Measurements from ENCODE around the gene NAIP.
"Not testable (repeated sequence)": the region's sequence is repeated elsewhere in the genome, so short reads cannot be mapped to it uniquely, and the experiment has no call there.

DNA sequence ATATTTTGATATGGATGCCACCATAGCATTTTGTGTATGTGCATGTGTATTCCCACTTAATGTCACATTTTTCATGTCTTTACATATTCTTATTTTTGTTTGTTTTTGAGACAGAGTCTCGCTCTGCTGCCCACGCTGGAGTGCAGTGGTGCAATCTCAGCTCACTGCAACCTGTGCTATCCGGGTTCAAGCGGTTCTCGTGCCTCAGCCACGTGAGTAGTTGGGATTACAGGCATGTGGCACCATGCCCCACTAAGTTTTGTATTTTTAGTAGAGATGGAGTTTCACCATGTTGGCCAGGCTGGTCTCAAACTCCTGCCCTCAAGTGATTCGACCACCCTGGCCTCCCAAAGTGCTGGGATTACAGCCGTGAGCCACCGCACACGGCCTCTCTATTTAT is 72.1 kb downstream of the NAIP start:
- TF ChIP-seq POLR2AphosphoS5, EP300 (IDR thresholded peaks at IDR 0.05): not testable (repeated sequence)
- TF ChIP-seq, protein P1, sequence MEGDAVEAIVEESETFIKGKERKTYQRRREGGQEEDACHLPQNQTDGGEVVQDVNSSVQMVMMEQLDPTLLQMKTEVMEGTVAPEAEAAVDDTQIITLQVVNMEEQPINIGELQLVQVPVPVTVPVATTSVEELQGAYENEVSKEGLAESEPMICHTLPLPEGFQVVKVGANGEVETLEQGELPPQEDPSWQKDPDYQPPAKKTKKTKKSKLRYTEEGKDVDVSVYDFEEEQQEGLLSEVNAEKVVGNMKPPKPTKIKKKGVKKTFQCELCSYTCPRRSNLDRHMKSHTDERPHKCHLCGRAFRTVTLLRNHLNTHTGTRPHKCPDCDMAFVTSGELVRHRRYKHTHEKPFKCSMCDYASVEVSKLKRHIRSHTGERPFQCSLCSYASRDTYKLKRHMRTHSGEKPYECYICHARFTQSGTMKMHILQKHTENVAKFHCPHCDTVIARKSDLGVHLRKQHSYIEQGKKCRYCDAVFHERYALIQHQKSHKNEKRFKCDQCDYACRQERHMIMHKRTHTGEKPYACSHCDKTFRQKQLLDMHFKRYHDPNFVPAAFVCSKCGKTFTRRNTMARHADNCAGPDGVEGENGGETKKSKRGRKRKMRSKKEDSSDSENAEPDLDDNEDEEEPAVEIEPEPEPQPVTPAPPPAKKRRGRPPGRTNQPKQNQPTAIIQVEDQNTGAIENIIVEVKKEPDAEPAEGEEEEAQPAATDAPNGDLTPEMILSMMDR (IDR thresholded peaks at IDR 0.05) = not testable (repeated sequence)

Data from sigmoid colon (tissue), 4 donors.